ENCODE data around the gene ACBD6. TPM values are rescaled to one million over a fixed set of nuclear protein-coding genes. Genes with fewer than 3 reads are reported as not detected.

Gene ACBD6
- total and polyA plus RNA-seq, 4 donors, result 8.3 to 17.3 (median 14.0) TPM

- TF ChIP-seq CTCF (IDR thresholded peaks at IDR 0.05; ENCODE audit: low read depth, low read length, missing input control) (no peak), RXRA (IDR thresholded peaks at IDR 0.05) (no peak), FOXA1 (IDR thresholded peaks at IDR 0.05) (no peak)
Measured at GRCh38 chr1:180259431-180260338, 242.7 kb downstream of the ACBD6 start (continued).

- H3K27ac ChIP-seq (ENCODE audit: low read depth in 1 of 2, low read length in 2 of 2), result no peak overlapping the region
- no peaks in the 10 kb centered on the region for H3K36me3 ChIP-seq (ENCODE audit: control insufficient read depth in 4 of 4, insufficient read depth in 3 of 4, low read depth in 1 of 4, low read length in 3 of 4)
- H3K27me3 ChIP-seq (ENCODE audit: control insufficient read depth in 4 of 4, insufficient read depth in 4 of 4, low read length in 3 of 4), result peaks cover 0 to 2% (median 0%) of the 10 kb centered on the region in 4 donors
- H3K4me1 ChIP-seq (ENCODE audit: control insufficient read depth in 4 of 4, insufficient read depth in 4 of 4, low read length in 3 of 4), result no peaks in the 10 kb centered on the region
- no peak overlapping the region for H3K9ac ChIP-seq (ENCODE audit: low read depth in 1 of 2, low read length in 2 of 2)
- TF ChIP-seq HNF4A (conservative IDR thresholded peaks at IDR 0.05) (no peak), EGR1 (IDR thresholded peaks at IDR 0.05; ENCODE audit: low read depth in 2 of 2) (no peak), GABPA (IDR thresholded peaks at IDR 0.05 in 1 of 2, conservative IDR thresholded peaks at IDR 0.05 in 1 of 2) (no peak), REST (IDR thresholded peaks at IDR 0.05) (no peak), YY1 (IDR thresholded peaks at IDR 0.05) (no peak), SP1 (IDR thresholded peaks at IDR 0.05) (no peak), TAF1 (conservative IDR thresholded peaks at IDR 0.05) (no peak), NR2F2 (IDR thresholded peaks at IDR 0.05) (no peak), RAD21 (IDR thresholded peaks at IDR 0.05) (no peak), FOXA1 (IDR thresholded peaks at IDR 0.05) (no peak), RXRA (IDR thresholded peaks at IDR 0.05) (no peak), CTCF (IDR thresholded peaks at IDR 0.05; ENCODE audit: low read depth, low read length, missing input control) (no peak), ATF3 (IDR thresholded peaks at IDR 0.05) (no peak), MAX (IDR thresholded peaks at IDR 0.05) (no peak), JUND (IDR thresholded peaks at IDR 0.05) (no peak), ZBTB33 (IDR thresholded peaks at IDR 0.05) (no peak), HNF4G (IDR thresholded peaks at IDR 0.05) (no peak), FOXA2 (IDR thresholded peaks at IDR 0.05) (no peak)
- 81% methylated on average over 5 of the region's 5 CpGs for WGBS
- DNase-seq (ENCODE audit: low spot score), result no peak
- H3K9me3 ChIP-seq (ENCODE audit: control insufficient read depth in 4 of 4, low read length in 3 of 4), result no peaks in the 10 kb centered on the region
- no peak overlapping the region for H3K4me3 ChIP-seq (ENCODE audit: low read depth in 1 of 3, low read length in 3 of 3)
Measured at GRCh38 chr1:180258935-180259334, 243.4 kb downstream of the ACBD6 start.

Measured in liver (tissue), 9 donors.